ENCODE measurements around the gene NKG7. TPM values are rescaled to one million over a fixed set of nuclear protein-coding genes. Genes with fewer than 3 reads are reported as not detected.

NKG7 gene
- total RNA-seq, 1 experiment from 2014 or later = not detected

Other genes with a start within 250 kb of the NKG7 start
- gene SIGLEC9, start 247.7 kb downstream of the NKG7 start, total RNA-seq (2014; rRNA removed; shearing (Covaris generic)) = not detected in 2 replicates
- not detected in 2 replicates for gene SIGLEC7, start 230.4 kb downstream of the NKG7 start, total RNA-seq (2014; rRNA removed; shearing (Covaris generic))
- gene CD33, start 147.6 kb downstream of the NKG7 start, total RNA-seq (2014; rRNA removed; shearing (Covaris generic)) = 21.8 and 22.4 TPM in 2 replicates
- 0.06 TPM in 1 of 2 replicates, not detected in the other for gene SIGLECL1, start 121.6 kb downstream of the NKG7 start, total RNA-seq (2014; rRNA removed; shearing (Covaris generic))
- gene IGLON5, start 61.0 kb downstream of the NKG7 start, total RNA-seq (2014; rRNA removed; shearing (Covaris generic)) = 0.24 TPM in 1 of 2 replicates, not detected in the other
- gene VSIG10L, start 30.5 kb downstream of the NKG7 start, total RNA-seq (2014; rRNA removed; shearing (Covaris generic)) = 0.74 and 1.1 TPM in 2 replicates
- gene ETFB, start 6.3 kb downstream of the NKG7 start, total RNA-seq (2014; rRNA removed; shearing (Covaris generic)) = 155 and 193 TPM in 2 replicates
- gene CLDND2, start 3.7 kb downstream of the NKG7 start, total RNA-seq (2014; rRNA removed; shearing (Covaris generic)) = not detected in 2 replicates
- gene LIM2, start 15.3 kb upstream of the NKG7 start, total RNA-seq (2014; rRNA removed; shearing (Covaris generic)) = not detected in 2 replicates
- gene C19orf84, start 17.9 kb upstream of the NKG7 start, total RNA-seq (2014; rRNA removed; shearing (Covaris generic)) = not detected in 2 replicates
- not detected in 2 replicates for gene SIGLEC10, start 45.0 kb upstream of the NKG7 start, total RNA-seq (2014; rRNA removed; shearing (Covaris generic))
- not detected in 2 replicates for gene SIGLEC8, start 85.8 kb upstream of the NKG7 start, total RNA-seq (2014; rRNA removed; shearing (Covaris generic))
- not detected in 2 replicates for gene CEACAM18, start 105.9 kb upstream of the NKG7 start, total RNA-seq (2014; rRNA removed; shearing (Covaris generic))
- not detected in 2 replicates for gene SIGLEC12, start 129.1 kb upstream of the NKG7 start, total RNA-seq (2014; rRNA removed; shearing (Covaris generic))
- gene SIGLEC6, start 159.0 kb upstream of the NKG7 start, total RNA-seq (2014; rRNA removed; shearing (Covaris generic)) = 0.63 TPM in 1 of 2 replicates, not detected in the other
- gene ZNF175, start 198.6 kb upstream of the NKG7 start, total RNA-seq (2014; rRNA removed; shearing (Covaris generic)) = 2.0 and 4.5 TPM in 2 replicates

Data from Daoy (cell line).